Measurements from ENCODE around the gene BIK.
"Not testable (repeated sequence)": the region's sequence is repeated elsewhere in the genome, so short reads cannot be mapped to it uniquely, and the experiment has no call there.

The BIK gene

GRCh38 chr22:43104950-43105349 lies 5.6 kb upstream of the BIK start:
- not testable (repeated sequence) for DNase-seq (ENCODE audit: low read depth)

DNA sequence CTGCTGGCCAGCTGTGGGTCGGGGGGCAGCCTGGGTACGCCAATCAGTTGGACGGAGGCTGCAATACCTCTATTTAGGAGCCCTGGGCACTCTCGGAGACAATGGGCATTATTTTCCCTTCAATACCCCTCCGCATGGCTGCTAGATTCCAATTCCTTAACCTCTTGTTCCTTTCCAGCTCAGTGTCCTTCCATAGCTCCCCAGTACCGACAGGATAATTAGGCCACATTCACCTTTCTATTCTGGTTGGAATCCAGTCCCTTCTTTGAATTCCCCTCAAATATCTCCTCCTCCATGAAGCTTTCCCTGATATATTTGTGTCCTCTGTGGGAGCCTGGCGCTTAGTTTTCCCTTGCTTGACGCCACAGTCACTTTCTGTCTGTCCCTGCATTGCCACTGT lies 4.2 kb upstream of the BIK start:
- no peak for DNase-seq (ENCODE audit: low read depth)

- no peak for DNase-seq (ENCODE audit: low read depth)
Observed at GRCh38 chr22:43109511-43109910, 1.0 kb upstream of the BIK start.

- DNase-seq (ENCODE audit: low read depth): no peak
Observed at GRCh38 chr22:43109921-43110443, 568 bp upstream of the BIK start.

- peak; percentile 38 for DNase-seq (ENCODE audit: low read depth)
Observed at GRCh38 chr22:43110927-43111623, 525 bp downstream of the BIK start.

GRCh38 chr22:43113526-43114251 lies 3.1 kb downstream of the BIK start:
- DNase-seq (ENCODE audit: low read depth): no peak

DNA sequence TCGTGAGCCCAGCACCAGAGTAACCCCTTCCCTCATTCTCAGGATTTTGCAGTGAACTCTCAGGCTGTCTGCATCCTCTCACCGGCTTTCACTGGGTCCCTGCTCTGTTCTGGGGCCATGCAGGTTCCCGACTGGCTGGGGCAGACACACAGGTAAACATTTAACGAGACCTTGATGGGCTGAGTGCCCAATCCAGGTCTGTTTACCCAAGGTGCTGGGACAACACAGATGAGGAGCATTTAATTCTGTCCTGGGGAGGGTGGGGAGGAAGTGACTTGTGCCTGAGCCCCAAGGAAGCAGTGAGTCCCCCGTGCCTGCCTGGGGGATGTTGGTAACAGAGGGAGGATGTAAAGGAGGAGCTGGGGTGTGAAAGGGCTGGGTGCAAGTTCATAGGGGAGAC lies 4.4 kb downstream of the BIK start:
- DNase-seq (ENCODE audit: low read depth): no peak

GRCh38 chr22:43116932-43117331 lies 6.4 kb downstream of the BIK start:
- no peak for DNase-seq (ENCODE audit: low read depth)

- DNase-seq (ENCODE audit: low read depth): no peak
Observed at GRCh38 chr22:43118024-43118849, 7.7 kb downstream of the BIK start.

DNA sequence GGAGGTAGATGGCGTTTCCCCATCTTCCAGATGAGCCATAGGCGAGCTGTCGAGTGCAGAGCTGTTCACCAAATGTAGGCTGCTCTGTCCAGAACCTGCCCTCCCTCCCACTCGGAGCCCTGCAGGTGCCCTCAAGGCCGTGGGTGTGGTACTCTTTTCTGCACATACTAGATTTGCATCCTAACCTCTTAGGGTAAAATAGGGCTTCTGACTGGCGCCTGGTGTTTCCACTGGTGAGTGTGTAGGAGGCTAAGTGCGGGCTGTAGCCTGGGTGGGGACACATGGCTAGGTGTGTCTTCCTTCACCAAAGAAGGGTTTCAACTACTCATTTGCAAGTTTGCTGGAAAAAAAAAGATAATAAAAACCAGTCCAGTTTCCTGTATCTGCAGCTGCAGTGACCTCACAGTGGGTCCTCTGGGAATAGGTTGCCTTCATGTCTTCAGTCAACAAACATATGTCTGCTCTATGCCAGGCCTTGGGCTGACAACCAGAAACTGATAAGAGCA lies 8.5 kb downstream of the BIK start:
- DNase-seq (ENCODE audit: low read depth): no peak

DNA sequence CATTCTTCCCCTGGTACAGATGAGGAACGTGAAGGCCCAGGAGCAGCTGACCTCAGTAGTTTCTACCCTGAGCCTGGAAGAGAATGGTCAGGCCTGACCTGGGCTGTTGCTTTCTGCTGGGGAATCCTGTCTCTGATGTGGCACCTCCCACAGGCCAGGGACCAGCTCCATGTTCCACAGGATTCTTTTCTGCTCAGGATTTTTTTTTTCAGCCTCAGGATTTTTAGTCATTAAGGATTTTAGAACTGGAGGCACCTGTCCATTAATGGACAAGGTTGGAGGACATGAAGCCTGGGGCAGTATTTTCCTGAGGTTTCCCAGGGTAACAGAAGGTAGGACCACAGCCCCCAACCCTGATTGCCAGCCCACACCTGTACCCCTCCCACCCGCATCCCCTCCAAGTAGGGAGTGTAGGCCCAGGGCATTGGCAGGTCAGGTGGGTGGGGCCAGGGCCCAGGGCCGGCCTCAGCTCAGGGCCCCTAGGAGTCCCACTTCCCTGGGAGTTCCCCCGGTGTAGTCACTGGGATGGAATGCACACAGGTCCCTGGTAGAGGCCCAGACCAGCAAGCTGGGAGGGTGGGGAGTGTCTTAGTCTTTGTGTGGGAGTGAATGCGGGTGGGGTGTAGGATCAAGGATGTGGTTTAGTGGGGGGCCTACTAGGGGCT lies 16.1 kb downstream of the BIK start:
- no peak for DNase-seq (ENCODE audit: low read depth)

- no peak for DNase-seq (ENCODE audit: low read depth)
Observed at GRCh38 chr22:43127166-43127908, 16.8 kb downstream of the BIK start.

GRCh38 chr22:43128116-43128515 lies 17.6 kb downstream of the BIK start:
- no peak for DNase-seq (ENCODE audit: low read depth)

DNA sequence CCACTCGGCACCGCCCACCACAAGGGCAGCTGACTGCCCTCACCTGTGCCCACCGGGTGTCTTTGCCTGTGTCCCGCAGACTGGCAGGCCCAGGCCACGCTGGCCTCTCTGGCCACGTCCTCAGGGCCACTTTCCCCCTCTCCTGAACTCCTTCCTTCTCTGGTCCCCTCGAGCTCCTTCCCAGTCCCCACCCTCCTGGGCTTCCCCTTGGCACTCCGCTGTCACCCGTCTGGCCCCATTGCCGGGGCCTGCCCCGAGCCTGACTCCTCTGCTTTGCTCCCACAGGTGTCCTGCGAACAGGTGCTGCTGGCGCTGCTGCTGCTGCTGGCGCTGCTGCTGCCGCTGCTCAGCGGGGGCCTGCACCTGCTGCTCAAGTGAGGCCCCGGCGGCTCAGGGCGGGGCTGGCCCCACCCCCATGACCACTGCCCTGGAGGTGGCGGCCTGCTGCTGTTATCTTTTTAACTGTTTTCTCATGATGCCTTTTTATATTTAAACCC lies 18.4 kb downstream of the BIK start:
- no peak for DNase-seq (ENCODE audit: low read depth)

DNA sequence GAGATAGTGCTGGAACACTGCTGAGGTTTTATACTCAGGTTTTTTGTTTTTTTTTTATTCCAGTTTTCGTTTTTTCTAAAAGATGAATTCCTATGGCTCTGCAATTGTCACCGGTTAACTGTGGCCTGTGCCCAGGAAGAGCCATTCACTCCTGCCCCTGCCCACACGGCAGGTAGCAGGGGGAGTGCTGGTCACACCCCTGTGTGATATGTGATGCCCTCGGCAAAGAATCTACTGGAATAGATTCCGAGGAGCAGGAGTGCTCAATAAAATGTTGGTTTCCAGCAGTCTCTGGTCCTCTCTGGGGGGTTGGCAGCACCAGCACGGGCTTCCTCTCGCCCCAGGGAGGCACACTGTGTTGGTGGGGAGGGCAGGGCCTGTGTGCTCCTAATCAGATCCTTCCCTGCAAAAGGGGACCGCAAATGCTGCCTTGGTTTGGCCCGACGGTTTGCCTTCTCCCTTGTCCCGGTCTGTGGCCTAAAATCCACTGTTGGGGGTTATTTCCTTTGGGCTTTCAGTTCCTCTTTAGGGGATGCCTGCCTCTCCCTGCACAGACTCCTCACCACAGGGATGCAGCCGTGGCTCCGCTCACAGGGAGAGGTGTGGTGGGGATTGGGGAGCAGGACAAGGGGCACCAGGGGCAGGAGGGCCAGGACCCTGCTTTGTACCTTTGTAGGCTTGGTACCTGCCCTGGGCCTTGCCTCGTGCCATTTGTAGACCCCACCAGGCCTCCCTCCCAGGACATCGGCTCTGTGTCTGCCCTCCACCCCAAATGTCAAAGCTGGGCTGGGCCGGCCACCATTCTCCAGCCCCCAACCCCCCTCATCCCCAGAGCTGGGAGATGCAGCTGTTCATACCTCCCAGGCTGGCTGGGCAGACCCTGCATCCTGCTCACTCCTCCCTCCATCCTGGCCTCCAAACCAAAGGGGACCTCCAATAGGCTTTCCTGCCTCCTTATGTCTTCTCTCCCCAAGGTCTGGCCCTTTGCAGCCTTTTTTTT lies 19.2 kb downstream of the BIK start:
- DNase-seq (ENCODE audit: low read depth): no peak

- DNase-seq (ENCODE audit: low read depth): no peak
Observed at GRCh38 chr22:43131773-43132501, 21.4 kb downstream of the BIK start.

GRCh38 chr22:43133401-43133800 lies 22.9 kb downstream of the BIK start:
- no peak for DNase-seq (ENCODE audit: low read depth)

DNA sequence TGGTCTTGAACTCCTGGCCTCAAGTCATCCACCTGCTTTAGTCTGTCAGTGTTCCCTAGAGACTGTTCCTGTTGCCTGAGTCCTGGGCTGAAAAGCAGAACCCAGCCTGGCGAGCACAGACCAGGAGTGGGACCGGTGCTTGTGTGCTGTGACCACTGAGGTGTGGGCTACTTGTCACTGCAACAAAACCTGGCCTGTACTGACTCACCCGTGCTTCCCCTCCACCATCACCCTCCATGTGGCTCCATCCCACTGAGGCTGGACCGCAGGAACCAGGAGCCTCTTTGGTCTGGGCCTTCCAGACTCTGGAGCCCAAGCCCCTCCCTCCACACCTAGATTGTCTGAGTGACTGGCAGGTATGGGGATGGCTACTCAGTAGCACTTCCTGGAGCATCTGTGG lies 24.0 kb downstream of the BIK start:
- no peak for DNase-seq (ENCODE audit: low read depth)

DNA sequence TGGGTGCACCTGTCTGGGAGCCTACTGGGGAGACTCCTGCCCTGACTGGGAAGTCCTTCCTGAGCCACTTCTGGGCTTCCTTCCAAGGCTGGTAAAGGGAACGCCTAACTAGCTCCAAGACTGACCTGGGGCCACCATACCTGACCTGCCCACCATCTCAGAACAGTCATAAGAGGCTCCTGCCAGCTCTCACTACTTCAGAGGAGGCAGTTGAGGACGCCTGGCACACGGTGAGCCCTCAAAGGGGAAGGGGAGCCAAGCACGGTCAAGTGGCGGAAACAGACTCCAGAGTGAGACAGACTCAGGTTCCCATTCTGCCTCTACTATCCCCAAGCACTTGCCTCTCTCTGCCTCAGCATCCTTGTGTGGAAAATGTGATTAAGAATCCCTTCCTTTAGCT lies 25.0 kb downstream of the BIK start:
- DNase-seq (ENCODE audit: low read depth): no peak
